Measurements from ENCODE around the gene EMP2. TPM values are rescaled to one million over a fixed set of nuclear protein-coding genes. Genes with fewer than 3 reads are reported as not detected.

The EMP2 gene
- total RNA-seq, 4 donors from 2014 or later: 7.9 to 13.5 (median 11.7) TPM

DNA sequence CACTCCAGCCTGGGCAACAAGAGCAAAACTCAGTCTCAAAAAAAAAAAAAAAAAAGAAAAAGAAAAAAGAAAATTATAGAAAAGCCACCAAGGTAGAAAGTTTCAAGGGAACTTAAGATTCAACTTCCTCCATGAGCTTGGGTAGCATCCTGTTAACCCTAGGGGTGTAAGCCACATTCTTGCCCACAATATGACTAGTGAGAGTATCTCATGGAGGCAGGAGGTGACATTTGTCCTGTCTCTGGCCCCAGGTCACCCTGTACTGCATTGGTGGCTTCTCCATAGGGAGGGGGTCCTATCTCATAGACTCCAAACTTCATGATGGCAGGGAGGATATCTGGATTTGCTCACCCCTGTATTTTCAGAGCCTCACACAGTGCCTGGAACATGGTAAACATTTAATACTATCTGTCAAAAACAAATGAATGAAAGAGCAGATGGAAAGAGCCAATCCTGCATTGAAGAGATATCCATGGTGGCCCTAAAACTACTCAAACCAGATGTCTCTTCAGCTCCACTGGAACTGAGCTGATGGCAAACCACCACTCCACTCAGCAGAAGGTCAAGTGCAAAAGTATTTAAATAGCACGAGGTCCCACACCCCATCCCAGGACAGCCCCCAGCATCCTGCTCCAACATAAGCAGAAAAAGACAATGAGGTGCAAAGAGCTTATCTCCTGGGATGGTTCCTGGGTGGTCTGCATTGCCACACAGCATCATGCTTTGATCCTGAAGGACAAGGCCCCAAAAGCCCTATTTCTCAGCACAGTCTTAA is 50.3 kb downstream of the EMP2 start:
- H3K27ac ChIP-seq: peak overlapping the region in 1 of 4 donors; percentile 56

DNA sequence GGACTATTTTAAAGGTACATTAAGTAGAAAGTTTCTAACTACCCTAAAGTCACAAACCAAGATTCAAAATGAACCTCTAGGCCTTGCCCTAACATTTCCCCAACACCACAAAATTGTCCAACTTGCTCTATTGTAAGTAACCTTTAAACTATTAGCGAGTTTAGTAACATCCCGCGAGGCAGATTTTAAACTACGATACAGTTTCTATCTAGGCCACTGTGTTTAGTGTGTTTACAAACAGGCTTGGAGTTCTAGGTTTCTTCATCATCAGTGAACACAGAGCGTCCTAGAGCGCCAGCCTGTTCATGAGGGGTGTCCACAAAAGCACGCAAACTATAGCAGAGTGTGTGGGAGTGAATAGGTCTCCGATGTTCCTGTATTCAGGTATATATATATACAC is 51.8 kb downstream of the EMP2 start:
- H3K9me3 ChIP-seq: no peaks in the 10 kb centered on the region
- ATAC-seq: no peak
- no peak for DNase-seq
- in situ Hi-C loops (cut with MboI; ENCODE audit: low sequenced_read_pairs in 4 of 4): loop anchor here in 2 of 4 donors (10.0 kb wide), 2 partner anchors 46 to 386 kb away; no protein-coding TSS in a partner anchor
- no peaks in the 10 kb centered on the region for H3K27me3 ChIP-seq
- no peak for TF ChIP-seq POLR2A (IDR thresholded peaks at IDR 0.05)
- TF ChIP-seq, protein P1, sequence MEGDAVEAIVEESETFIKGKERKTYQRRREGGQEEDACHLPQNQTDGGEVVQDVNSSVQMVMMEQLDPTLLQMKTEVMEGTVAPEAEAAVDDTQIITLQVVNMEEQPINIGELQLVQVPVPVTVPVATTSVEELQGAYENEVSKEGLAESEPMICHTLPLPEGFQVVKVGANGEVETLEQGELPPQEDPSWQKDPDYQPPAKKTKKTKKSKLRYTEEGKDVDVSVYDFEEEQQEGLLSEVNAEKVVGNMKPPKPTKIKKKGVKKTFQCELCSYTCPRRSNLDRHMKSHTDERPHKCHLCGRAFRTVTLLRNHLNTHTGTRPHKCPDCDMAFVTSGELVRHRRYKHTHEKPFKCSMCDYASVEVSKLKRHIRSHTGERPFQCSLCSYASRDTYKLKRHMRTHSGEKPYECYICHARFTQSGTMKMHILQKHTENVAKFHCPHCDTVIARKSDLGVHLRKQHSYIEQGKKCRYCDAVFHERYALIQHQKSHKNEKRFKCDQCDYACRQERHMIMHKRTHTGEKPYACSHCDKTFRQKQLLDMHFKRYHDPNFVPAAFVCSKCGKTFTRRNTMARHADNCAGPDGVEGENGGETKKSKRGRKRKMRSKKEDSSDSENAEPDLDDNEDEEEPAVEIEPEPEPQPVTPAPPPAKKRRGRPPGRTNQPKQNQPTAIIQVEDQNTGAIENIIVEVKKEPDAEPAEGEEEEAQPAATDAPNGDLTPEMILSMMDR (IDR thresholded peaks at IDR 0.05 in 4 of 5, conservative IDR thresholded peaks at IDR 0.05 in 1 of 5): no peak
- H3K27ac ChIP-seq: no peak overlapping the region
- no peaks in the 10 kb centered on the region for H3K36me3 ChIP-seq
- peaks cover 0 to 23% of the 10 kb centered on the region in 2 donors for H3K4me1 ChIP-seq
- intact Hi-C loops (cut with DNase I; ENCODE audit: low total_unique reads): no loop called here
- no peak overlapping the region for H3K4me3 ChIP-seq

More for the DNA sequence above, 50.3 kb downstream of the EMP2 start:
- in situ Hi-C loops (cut with MboI; ENCODE audit: low sequenced_read_pairs in 4 of 4) (loop anchor here in 2 of 4 donors (10.0 kb wide), 2 partner anchors 45 to 385 kb away; no protein-coding TSS in a partner anchor), intact Hi-C loops (cut with DNase I; ENCODE audit: low total_unique reads) (no loop called here)
- H3K4me3 ChIP-seq: no peak overlapping the region
- DNase-seq (no peak), ATAC-seq (no peak)
- H3K36me3 ChIP-seq: no peaks in the 10 kb centered on the region
- H3K9me3 ChIP-seq: no peaks in the 10 kb centered on the region
- TF ChIP-seq, protein P1 (IDR thresholded peaks at IDR 0.05 in 4 of 5, conservative IDR thresholded peaks at IDR 0.05 in 1 of 5): no peak
- no peak for TF ChIP-seq POLR2A (IDR thresholded peaks at IDR 0.05)
- no peaks in the 10 kb centered on the region for H3K27me3 ChIP-seq
- peaks cover 0 to 26% of the 10 kb centered on the region in 2 donors for H3K4me1 ChIP-seq

DNA sequence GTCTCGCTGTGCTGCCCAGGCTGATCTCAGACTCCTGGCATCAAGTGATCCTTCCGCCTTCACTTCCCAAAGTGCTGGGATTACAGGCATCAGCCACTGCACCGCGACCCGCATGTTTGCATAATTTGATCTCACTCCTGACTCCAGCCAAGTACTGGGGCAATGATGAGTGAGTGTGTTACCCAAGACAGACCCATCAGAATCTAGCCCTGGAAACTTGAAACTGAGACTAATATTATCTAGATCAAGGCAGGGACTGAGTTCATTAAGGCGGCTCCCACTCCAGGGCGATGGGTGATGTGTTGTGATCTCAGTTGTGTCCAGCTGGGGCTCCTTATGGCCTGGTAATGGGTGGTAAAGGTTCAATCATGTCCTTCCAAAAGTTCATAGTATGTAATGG is 53.4 kb downstream of the EMP2 start:
- Histone ChIP-seq H3K4me1 (peaks cover 0 to 19% of the 10 kb centered on the region in 2 donors), H3K9me3 (no peaks in the 10 kb centered on the region), H3K27me3 (no peaks in the 10 kb centered on the region), H3K27ac (peak overlapping the region in 1 of 4 donors; percentile 33), H3K4me3 (no peak overlapping the region), H3K36me3 (no peaks in the 10 kb centered on the region)
- ATAC-seq (peak; percentile 74 to 80), DNase-seq (no peak)
- intact Hi-C loops (cut with DNase I; ENCODE audit: low total_unique reads) (no loop called here), in situ Hi-C loops (cut with MboI; ENCODE audit: low sequenced_read_pairs in 4 of 4) (loop anchor here in 2 of 4 donors (10.0 kb wide), 2 partner anchors 48 to 388 kb away; no protein-coding TSS in a partner anchor)
- TF ChIP-seq, protein P1 (IDR thresholded peaks at IDR 0.05 in 4 of 5, conservative IDR thresholded peaks at IDR 0.05 in 1 of 5): no peak
- no peak for TF ChIP-seq POLR2A (IDR thresholded peaks at IDR 0.05)

DNA sequence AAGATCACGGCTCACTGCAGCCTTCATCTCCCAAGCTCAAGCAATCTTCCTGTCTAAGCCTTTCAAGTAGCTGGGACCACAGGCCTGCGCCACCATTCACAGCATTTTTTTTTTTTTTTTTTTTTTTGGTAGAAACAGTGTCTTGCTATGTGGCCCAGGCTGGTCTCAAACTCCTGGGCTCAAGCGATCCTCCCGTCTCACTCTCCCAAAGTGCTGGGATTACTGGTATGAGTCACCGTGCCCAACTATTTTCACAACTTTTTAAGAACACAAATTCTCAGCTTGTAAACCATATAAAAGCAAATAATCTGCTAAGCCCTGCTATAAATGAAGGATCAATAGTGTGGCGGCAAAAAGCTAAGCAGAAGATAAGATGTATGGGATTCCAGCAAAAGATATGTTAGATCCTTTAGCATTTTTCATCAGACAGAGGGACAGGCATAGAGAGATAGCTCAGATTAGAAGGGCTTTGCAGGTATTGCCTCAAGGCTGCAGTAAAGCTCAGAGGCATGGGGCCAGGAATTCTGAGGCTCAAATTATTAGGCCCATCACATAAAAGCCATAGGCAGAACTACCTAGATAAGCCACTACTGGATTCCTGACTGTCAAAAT is 55.1 kb downstream of the EMP2 start:
- ATAC-seq (no peak), DNase-seq (no peak)
- no peaks in the 10 kb centered on the region for H3K9me3 ChIP-seq
- H3K4me1 ChIP-seq: peaks cover 0 to 6% of the 10 kb centered on the region in 2 donors
- no peak overlapping the region for H3K27ac ChIP-seq
- intact Hi-C loops (cut with DNase I; ENCODE audit: low total_unique reads) (no loop called here), in situ Hi-C loops (cut with MboI; ENCODE audit: low sequenced_read_pairs in 4 of 4) (loop anchor here in 2 of 4 donors (10.0 kb wide), 2 partner anchors 49 to 389 kb away; no protein-coding TSS in a partner anchor)
- H3K27me3 ChIP-seq: no peaks in the 10 kb centered on the region
- H3K36me3 ChIP-seq: no peaks in the 10 kb centered on the region
- TF ChIP-seq POLR2A (IDR thresholded peaks at IDR 0.05): no peak
- TF ChIP-seq, protein P1 (IDR thresholded peaks at IDR 0.05 in 4 of 5, conservative IDR thresholded peaks at IDR 0.05 in 1 of 5): no peak
- H3K4me3 ChIP-seq: no peak overlapping the region
